Osteocyte (in vitro differentiated cells): ENCODE measurements around the gene SRPRB. TPM values are rescaled to one million over a fixed set of nuclear protein-coding genes. Genes with fewer than 3 reads are reported as not detected.

Source experiments
- DNase-seq: peaks from one replicate; pipeline ENCODE4 v3.0.0; 2021; ENCODE audit warnings: mixed read lengths; ENCODE audit not compliant: unreplicated experiment; ENCODE audit errors: extremely low spot score
- H3K27ac Mint-ChIP-seq: one replicate; pipeline ENCODE4 v1.8.0; 2021; ENCODE audit warnings: mild to moderate bottlenecking, mixed read lengths; ENCODE audit not compliant: unreplicated experiment
- H3K27me3 Mint-ChIP-seq: one replicate; pipeline ENCODE4 v1.8.0; 2021; ENCODE audit warnings: mixed read lengths; ENCODE audit not compliant: unreplicated experiment
- H3K36me3 Mint-ChIP-seq: one replicate; pipeline ENCODE4 v1.8.0; 2021; ENCODE audit warnings: mixed read lengths; ENCODE audit not compliant: unreplicated experiment
- H3K4me1 Mint-ChIP-seq: one replicate; pipeline ENCODE4 v1.8.0; 2021; ENCODE audit warnings: mixed read lengths; ENCODE audit not compliant: unreplicated experiment
- H3K4me3 Mint-ChIP-seq: one replicate; pipeline ENCODE4 v1.8.0; 2021; ENCODE audit warnings: mild to moderate bottlenecking, moderate library complexity, mixed read lengths; ENCODE audit not compliant: unreplicated experiment
- H3K9me3 Mint-ChIP-seq: one replicate; pipeline ENCODE4 v1.8.0; 2021; ENCODE audit warnings: mixed read lengths; ENCODE audit not compliant: unreplicated experiment
- CTCF ChIP-seq: fragments of 200-600 bp; sonication (generic); IDR thresholded peaks from 2 replicates; pipeline ENCODE4 v1.5.0; 2021; ENCODE audit warnings: antibody characterized with exemption, mild to moderate bottlenecking, moderate library complexity
- total RNA-seq: library from RNA; stranded (reverse); gene quantifications from 2 replicates; pipeline ENCODE4 v1.2.1, GENCODE V29; 2021

SRPRB gene
- total RNA-seq, 1 donor from 2014 or later = 84.7 TPM

GRCh38 chr3:133849346-133849745, 43.7 kb downstream of the SRPRB start:
- no peak overlapping the region for H3K27ac Mint-ChIP-seq
- H3K4me3 Mint-ChIP-seq = no peak overlapping the region
- peaks cover 2% of the 10 kb centered on the region for H3K27me3 Mint-ChIP-seq
- no peaks in the 10 kb centered on the region for H3K36me3 Mint-ChIP-seq
- peaks cover 6% of the 10 kb centered on the region for H3K4me1 Mint-ChIP-seq
- no peak for TF ChIP-seq CTCF
- H3K9me3 Mint-ChIP-seq = peaks cover 7% of the 10 kb centered on the region
- DNase-seq = no peak

- peaks cover 7% of the 10 kb centered on the region for H3K9me3 Mint-ChIP-seq
- no peaks in the 10 kb centered on the region for H3K36me3 Mint-ChIP-seq
- no peak overlapping the region for H3K27ac Mint-ChIP-seq
- peaks cover 9% of the 10 kb centered on the region for H3K4me1 Mint-ChIP-seq
- no peak for TF ChIP-seq CTCF
- DNase-seq = no peak
- peaks cover 2% of the 10 kb centered on the region for H3K27me3 Mint-ChIP-seq
- no peak overlapping the region for H3K4me3 Mint-ChIP-seq
Observed at GRCh38 chr3:133850034-133850433, 44.4 kb downstream of the SRPRB start.

DNA sequence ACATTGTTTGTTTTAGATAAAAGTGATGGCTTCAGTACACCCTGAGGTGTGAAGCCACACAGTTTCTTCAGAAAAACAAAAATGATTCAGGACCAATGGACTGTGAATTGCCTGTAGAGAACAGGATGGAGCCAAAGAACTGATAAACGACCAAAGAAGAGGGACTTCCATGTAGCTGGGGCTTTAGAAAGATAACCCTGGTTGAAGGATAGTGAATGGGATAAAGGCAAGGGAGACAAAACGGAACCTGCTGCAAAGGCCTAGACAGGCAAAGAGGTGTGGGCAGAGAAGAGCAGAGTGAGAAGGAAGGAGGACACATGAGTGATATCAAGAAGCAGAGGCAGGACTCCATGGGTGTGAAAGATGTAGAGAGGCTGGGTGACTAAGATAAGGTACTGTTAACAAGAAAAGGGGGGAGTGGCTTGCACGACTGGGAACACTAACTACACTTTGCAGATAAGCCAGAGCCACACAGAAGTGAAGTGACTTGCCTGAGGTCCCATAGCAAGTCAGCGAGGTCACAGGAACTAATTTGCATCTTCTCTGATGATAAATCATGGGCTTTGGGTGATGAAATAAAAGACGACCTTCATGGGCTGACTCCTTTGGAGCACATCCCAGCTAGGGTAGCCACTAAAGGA, 45.8 kb downstream of the SRPRB start:
- Mint-ChIP-seq H3K9me3 (peaks cover 7% of the 10 kb centered on the region), H3K4me3 (no peak overlapping the region), H3K4me1 (peaks cover 9% of the 10 kb centered on the region), H3K27ac (no peak overlapping the region), H3K27me3 (peaks cover 2% of the 10 kb centered on the region), H3K36me3 (no peaks in the 10 kb centered on the region)
- no peak for DNase-seq
- no peak for TF ChIP-seq CTCF

- no peak for DNase-seq
- Mint-ChIP-seq H3K4me1 (peaks cover 9% of the 10 kb centered on the region), H3K27ac (no peak overlapping the region), H3K36me3 (no peaks in the 10 kb centered on the region), H3K27me3 (peaks cover 2% of the 10 kb centered on the region), H3K9me3 (peaks cover 7% of the 10 kb centered on the region), H3K4me3 (no peak overlapping the region)
- TF ChIP-seq CTCF = no peak
Observed at GRCh38 chr3:133851931-133852330, 46.3 kb downstream of the SRPRB start.

GRCh38 chr3:133853063-133853924, 47.7 kb downstream of the SRPRB start:
- Mint-ChIP-seq H3K27ac (no peak overlapping the region), H3K4me1 (peaks cover 9% of the 10 kb centered on the region), H3K27me3 (peaks cover under 1% of the 10 kb centered on the region), H3K4me3 (no peak overlapping the region), H3K36me3 (no peaks in the 10 kb centered on the region), H3K9me3 (peaks cover 7% of the 10 kb centered on the region)
- TF ChIP-seq CTCF = no peak
- DNase-seq = no peak
